Mesenteric fat pad (tissue), 1 donor: ENCODE results near the gene GPD2. TPM values are rescaled to one million over a fixed set of nuclear protein-coding genes. Genes with fewer than 3 reads are reported as not detected.

Source experiments
- DNase-seq: peaks from one replicate; pipeline ENCODE4 v3.0.0-alpha.2; 2020; ENCODE audit warnings: low spot score
- total RNA-seq: library from RNA; stranded (reverse); fragmentation: NEBNext Ultra II Directional; extraction: Animal tissue kit (Norgen Biotek cat#: 25700); gene quantifications from one replicate; pipeline ENCODE4 v1.2.1, GENCODE V29; 2021
- donor health status: DM: yes; HTN: yes; CAD: no.

The GPD2 gene
- total RNA-seq, 1 donor from 2014 or later: 35.7 TPM

- no peak for DNase-seq
Measured at GRCh38 chr2:156435396-156435717, 822 bp upstream of the GPD2 start.

- DNase-seq: no peak
Measured at GRCh38 chr2:156436497-156437085, 412 bp downstream of the GPD2 start.

- no peak for DNase-seq
Measured at GRCh38 chr2:156437272-156437930, 1.2 kb downstream of the GPD2 start.

GRCh38 chr2:156437931-156438410, 1.8 kb downstream of the GPD2 start:
- no peak for DNase-seq

- no peak for DNase-seq
Measured at GRCh38 chr2:156443089-156443488, 6.9 kb downstream of the GPD2 start.

- no peak for DNase-seq
Measured at GRCh38 chr2:156445296-156446220, 9.4 kb downstream of the GPD2 start.

GRCh38 chr2:156447761-156448160, 11.6 kb downstream of the GPD2 start:
- no peak for DNase-seq

GRCh38 chr2:156448766-156449165, 12.6 kb downstream of the GPD2 start:
- DNase-seq: no peak

- no peak for DNase-seq
Measured at GRCh38 chr2:156452971-156453370, 16.8 kb downstream of the GPD2 start.

- no peak for DNase-seq
Measured at GRCh38 chr2:156455361-156455975, 19.3 kb downstream of the GPD2 start.

- DNase-seq: no peak
Measured at GRCh38 chr2:156456616-156457015, 20.4 kb downstream of the GPD2 start.

GRCh38 chr2:156457523-156458517, 21.6 kb downstream of the GPD2 start:
- DNase-seq: no peak

- no peak for DNase-seq
Measured at GRCh38 chr2:156459720-156460119, 23.5 kb downstream of the GPD2 start.

GRCh38 chr2:156464106-156464505, 27.9 kb downstream of the GPD2 start:
- no peak for DNase-seq

- DNase-seq: no peak
Measured at GRCh38 chr2:156465573-156465972, 29.4 kb downstream of the GPD2 start.

- no peak for DNase-seq
Measured at GRCh38 chr2:156466739-156467405, 30.7 kb downstream of the GPD2 start.

GRCh38 chr2:156470975-156471583, 34.9 kb downstream of the GPD2 start:
- no peak for DNase-seq

- DNase-seq: no peak
Measured at GRCh38 chr2:156471762-156472161, 35.6 kb downstream of the GPD2 start.

GRCh38 chr2:156472686-156473085, 36.5 kb downstream of the GPD2 start:
- no peak for DNase-seq
